Adrenal gland (tissue), 5 donors: ENCODE data around the gene IL3RA.

Experiments used
- POLR2A ChIP-seq, 2 donors: fragments of 450-650 bp; IDR thresholded peaks; one replicate each; pipeline ENCODE4 v1.6.1; 2017; ENCODE audit warnings: antibody characterized with exemption in 2 of 2, mild to moderate bottlenecking in 2 of 2, moderate library complexity in 1 of 2
- TF ChIP-seq, protein P1 (sequence below), 6 experiments: fragments of 450-650 bp in 4 of 6; fragments of 200-600 bp in 2 of 6; sonication (generic) in 1 of 6; IDR thresholded peaks; 1 replicate in 5 of 6; 2 replicates in 1 of 6; pipeline versions ENCODE4 v1.5.1 to v1.8.0; 2016 to 2021; ENCODE audit warnings: antibody characterized with exemption in 6 of 6, mild to moderate bottlenecking in 2 of 6, moderate library complexity in 1 of 6
- donor health status: DM: no; HTN: no; CAD: no.

DNA sequence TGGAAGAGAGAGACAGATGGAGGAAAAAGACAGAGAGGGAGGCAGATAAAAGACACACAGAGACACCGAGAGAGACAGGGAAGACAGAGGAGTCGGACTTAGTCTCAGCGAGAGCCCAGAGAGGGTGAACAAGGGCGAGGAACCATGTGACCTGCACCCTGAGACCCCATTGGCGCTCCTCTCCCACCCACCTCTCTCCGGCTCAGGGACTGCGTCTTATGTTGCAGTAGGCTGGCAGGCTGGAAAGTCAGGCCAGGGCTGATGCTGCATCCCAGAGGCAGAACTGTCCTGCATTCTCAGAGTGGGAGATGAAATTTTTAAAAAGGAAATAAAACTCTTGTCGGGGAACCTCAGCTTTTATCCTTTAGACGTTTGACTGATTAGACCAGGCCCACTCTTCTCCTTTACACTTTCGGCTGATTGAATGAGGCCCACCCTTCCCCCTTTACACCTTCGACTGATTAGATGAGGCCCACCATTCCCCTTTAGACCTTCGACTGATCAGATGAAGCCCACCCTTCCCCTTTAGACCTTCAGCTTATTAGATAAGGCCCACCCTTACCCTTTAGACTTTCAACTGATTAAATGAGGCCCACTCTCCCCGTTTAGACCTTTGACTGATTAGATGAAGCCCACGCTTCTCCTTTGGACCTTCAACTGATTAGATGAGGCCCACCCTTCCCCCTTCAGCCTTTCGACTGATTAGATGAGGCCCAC lies 29.5 kb upstream of the IL3RA start:
- TF ChIP-seq POLR2A (IDR thresholded peaks at IDR 0.05): no peak
- TF ChIP-seq, protein P1, sequence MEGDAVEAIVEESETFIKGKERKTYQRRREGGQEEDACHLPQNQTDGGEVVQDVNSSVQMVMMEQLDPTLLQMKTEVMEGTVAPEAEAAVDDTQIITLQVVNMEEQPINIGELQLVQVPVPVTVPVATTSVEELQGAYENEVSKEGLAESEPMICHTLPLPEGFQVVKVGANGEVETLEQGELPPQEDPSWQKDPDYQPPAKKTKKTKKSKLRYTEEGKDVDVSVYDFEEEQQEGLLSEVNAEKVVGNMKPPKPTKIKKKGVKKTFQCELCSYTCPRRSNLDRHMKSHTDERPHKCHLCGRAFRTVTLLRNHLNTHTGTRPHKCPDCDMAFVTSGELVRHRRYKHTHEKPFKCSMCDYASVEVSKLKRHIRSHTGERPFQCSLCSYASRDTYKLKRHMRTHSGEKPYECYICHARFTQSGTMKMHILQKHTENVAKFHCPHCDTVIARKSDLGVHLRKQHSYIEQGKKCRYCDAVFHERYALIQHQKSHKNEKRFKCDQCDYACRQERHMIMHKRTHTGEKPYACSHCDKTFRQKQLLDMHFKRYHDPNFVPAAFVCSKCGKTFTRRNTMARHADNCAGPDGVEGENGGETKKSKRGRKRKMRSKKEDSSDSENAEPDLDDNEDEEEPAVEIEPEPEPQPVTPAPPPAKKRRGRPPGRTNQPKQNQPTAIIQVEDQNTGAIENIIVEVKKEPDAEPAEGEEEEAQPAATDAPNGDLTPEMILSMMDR (IDR thresholded peaks at IDR 0.05): no peak
